PC-3 (cell line): Measurements from ENCODE around the gene WDR7. TPM values are rescaled to one million over a fixed set of nuclear protein-coding genes. Genes with fewer than 3 reads are reported as not detected.

Source experiments
- ATAC-seq: fragments of 200-7000 bp; cut with Tn5 transposase; 2 replicates; pipeline ENCODE4 v1.9.1; 2020; ENCODE audit warnings: mild to moderate bottlenecking, moderate library complexity
- BruUV-seq: library from RNA; stranded (reverse); fragments of 400-500 nt; replicated peaks from 2 replicates; lab custom pipeline; 2021; lab: Mats Ljungman, UMichigan
- CTCF ChIA-PET: fragments of 300-600 bp; sonication (Branson Sonifier 250); formaldehyde crosslinking; loops from one replicate; lab custom pipeline; 2022; ENCODE audit warnings: antibody characterized with exemption; lab: Charles Lee
- POLR2A ChIA-PET: fragments of 300-600 bp; sonication (Branson Sonifier 250); formaldehyde crosslinking; loops from one replicate; lab custom pipeline; 2022; ENCODE audit warnings: antibody characterized with exemption; ENCODE audit not compliant: unreplicated experiment; lab: Charles Lee
- DNase-seq: peaks from one replicate; pipeline ENCODE4 v3.0.0-alpha.2; 2015
- H2AFZ ChIP-seq: fragments of 300-600 bp; sonication (generic); 2 replicates; pipeline ENCODE4 v1.6.0; 2016; ENCODE audit warnings: antibody characterized with exemption, low read length
- H3F3A ChIP-seq: fragments of 300-600 bp; sonication (generic); one replicate; pipeline ENCODE4 v1.6.0; 2017; ENCODE audit warnings: antibody characterized with exemption, low read length, control low read depth, mild to moderate bottlenecking; ENCODE audit not compliant: unreplicated experiment
- H3K27ac ChIP-seq: fragments of 300-600 bp; sonication (generic); 2 replicates; pipeline ENCODE4 v1.5.1; 2016; ENCODE audit warnings: mild to moderate bottlenecking, low read length
- H3K27me3 ChIP-seq: fragments of 300-600 bp; sonication (generic); 2 replicates; pipeline ENCODE4 v1.6.1; 2016; ENCODE audit warnings: low read length, mixed read lengths
- H3K36me3 ChIP-seq: fragments of 300-600 bp; sonication (generic); 2 replicates; pipeline ENCODE4 v1.6.1; 2016; ENCODE audit warnings: low read depth, mixed run types, low read length, mixed read lengths
- H3K4me1 ChIP-seq: fragments of 300-600 bp; sonication (generic); 2 replicates; pipeline ENCODE4 v1.5.1; 2016; ENCODE audit warnings: low read length; ENCODE audit not compliant: insufficient read depth
- H3K4me2 ChIP-seq: fragments of 300-600 bp; sonication (generic); 2 replicates; pipeline ENCODE4 v1.6.0; 2016; ENCODE audit warnings: low read length
- H3K4me3 ChIP-seq: fragments of 300-600 bp; sonication (generic); 2 replicates; pipeline ENCODE4 v1.5.1; 2016; ENCODE audit warnings: mild to moderate bottlenecking, low read length, mixed read lengths
- H3K79me2 ChIP-seq: fragments of 300-600 bp; sonication (generic); 2 replicates; pipeline ENCODE4 v1.6.1; 2017; ENCODE audit warnings: low read length, mixed read lengths
- H3K9ac ChIP-seq: fragments of 300-600 bp; sonication (generic); 2 replicates; pipeline ENCODE4 v1.6.0; 2016; ENCODE audit warnings: mild to moderate bottlenecking, low read length
- H3K9me2 ChIP-seq: fragments of 300-600 bp; sonication (generic); replicated peaks from 2 replicates; pipeline ENCODE4 v1.6.1; 2016; ENCODE audit warnings: mixed run types, low read length, mixed read lengths
- H3K9me3 ChIP-seq: fragments of 300-600 bp; sonication (generic); 2 replicates; pipeline ENCODE4 v1.6.1; 2016; ENCODE audit warnings: low read length, mixed read lengths
- H4K20me1 ChIP-seq: fragments of 300-600 bp; sonication (generic); 2 replicates; pipeline ENCODE4 v1.6.1; 2016; ENCODE audit warnings: low read length, mixed read lengths
- EZH2 ChIP-seq: fragments of 300-600 bp; sonication (generic); IDR thresholded peaks from one replicate; pipeline ENCODE4 v1.6.1; 2017; ENCODE audit warnings: antibody characterized with exemption, mild to moderate bottlenecking, low read length; ENCODE audit not compliant: unreplicated experiment
- EZH2phosphoT487 ChIP-seq: fragments of 300-600 bp; sonication (generic); IDR thresholded peaks from 2 replicates; pipeline ENCODE4 v1.6.1; 2018; ENCODE audit warnings: mild to moderate bottlenecking, antibody characterized with exemption, low read length, borderline replicate concordance
- intact Hi-C: fragments of 100-400 bp; cut with micrococcal nuclease; formaldehyde crosslinking; loops from 2 replicates; pipeline ENCODE4 v1.9.0; 2023
- total RNA-seq: library from RNA; depleted of rRNA; stranded (reverse); fragments of >200 nt; gene quantifications from 2 replicates; pipeline ENCODE4 v1.2.3, GENCODE V29; 2014
- TF ChIP-seq, protein P1 (sequence below): fragments of 300-600 bp; sonication (generic); conservative IDR thresholded peaks from 2 replicates; pipeline ENCODE4 v1.5.1; 2017; ENCODE audit warnings: antibody characterized with exemption, low read depth, mild to moderate bottlenecking, low read length

Gene WDR7
- total RNA-seq, 1 experiment from 2014 or later = 16.0 TPM

GRCh38 chr18:57050310-57050949 is 399.3 kb downstream of the WDR7 start:
- ChIA-PET CTCF (no interaction called here), POLR2A (no interaction called here)
- no peak overlapping the region for H3K4me2 ChIP-seq
- H3K4me1 ChIP-seq = no peaks in the 10 kb centered on the region
- no peak for ATAC-seq
- H3F3A ChIP-seq = no peaks in the 10 kb centered on the region
- H3K9me3 ChIP-seq = no peaks in the 10 kb centered on the region
- DNase-seq = no peak
- BruUV-seq = no TSS peak
- no peak overlapping the region for H3K27ac ChIP-seq
- no peaks in the 10 kb centered on the region for H3K27me3 ChIP-seq
- no peak overlapping the region for H3K4me3 ChIP-seq
- H3K79me2 ChIP-seq = no peaks in the 10 kb centered on the region
- H2AFZ ChIP-seq = no peak overlapping the region
- H3K9ac ChIP-seq = no peak overlapping the region
- no peaks in the 10 kb centered on the region for H4K20me1 ChIP-seq
- intact Hi-C loops = no loop called here
- TF ChIP-seq EZH2phosphoT487 (no peak), EZH2 (no peak)
- TF ChIP-seq, protein P1, sequence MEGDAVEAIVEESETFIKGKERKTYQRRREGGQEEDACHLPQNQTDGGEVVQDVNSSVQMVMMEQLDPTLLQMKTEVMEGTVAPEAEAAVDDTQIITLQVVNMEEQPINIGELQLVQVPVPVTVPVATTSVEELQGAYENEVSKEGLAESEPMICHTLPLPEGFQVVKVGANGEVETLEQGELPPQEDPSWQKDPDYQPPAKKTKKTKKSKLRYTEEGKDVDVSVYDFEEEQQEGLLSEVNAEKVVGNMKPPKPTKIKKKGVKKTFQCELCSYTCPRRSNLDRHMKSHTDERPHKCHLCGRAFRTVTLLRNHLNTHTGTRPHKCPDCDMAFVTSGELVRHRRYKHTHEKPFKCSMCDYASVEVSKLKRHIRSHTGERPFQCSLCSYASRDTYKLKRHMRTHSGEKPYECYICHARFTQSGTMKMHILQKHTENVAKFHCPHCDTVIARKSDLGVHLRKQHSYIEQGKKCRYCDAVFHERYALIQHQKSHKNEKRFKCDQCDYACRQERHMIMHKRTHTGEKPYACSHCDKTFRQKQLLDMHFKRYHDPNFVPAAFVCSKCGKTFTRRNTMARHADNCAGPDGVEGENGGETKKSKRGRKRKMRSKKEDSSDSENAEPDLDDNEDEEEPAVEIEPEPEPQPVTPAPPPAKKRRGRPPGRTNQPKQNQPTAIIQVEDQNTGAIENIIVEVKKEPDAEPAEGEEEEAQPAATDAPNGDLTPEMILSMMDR = no peak
- H3K9me2 ChIP-seq = no peaks in the 10 kb centered on the region
- no peaks in the 10 kb centered on the region for H3K36me3 ChIP-seq

DNA sequence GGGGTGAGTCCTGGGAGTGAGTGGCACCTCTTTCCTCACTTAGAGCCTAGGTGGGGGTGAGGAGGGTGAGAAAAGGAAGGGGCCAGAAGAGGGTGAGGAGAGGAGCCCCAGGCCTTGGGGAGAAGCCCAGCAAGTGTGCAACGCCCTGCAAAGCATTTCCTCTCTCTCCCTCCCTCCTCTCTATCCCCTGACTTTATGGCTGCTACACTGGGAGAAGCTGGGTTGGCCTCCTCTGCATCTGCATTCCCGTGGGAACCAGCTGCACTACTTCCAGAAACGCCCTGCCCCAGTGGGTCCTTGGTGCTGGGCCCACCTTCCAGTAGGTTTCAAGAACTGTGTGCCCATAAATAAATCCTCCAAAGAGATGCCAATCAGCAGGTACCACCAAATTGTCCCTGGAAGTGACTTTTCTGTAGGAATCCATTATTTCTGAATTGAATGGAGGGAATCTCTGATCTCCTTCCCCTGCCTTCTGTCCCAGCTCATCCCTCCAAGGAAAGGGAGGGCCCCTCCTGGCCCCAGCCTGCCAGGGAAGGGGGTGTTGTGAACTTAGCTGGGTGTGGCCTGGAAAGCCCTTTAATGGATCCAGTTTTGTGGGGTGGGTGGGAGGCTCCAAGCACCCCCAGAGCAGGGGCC is 400.0 kb downstream of the WDR7 start:
- H3K27me3 ChIP-seq = no peaks in the 10 kb centered on the region
- H3K4me2 ChIP-seq = no peak overlapping the region
- H2AFZ ChIP-seq = no peak overlapping the region
- no peak overlapping the region for H3K9ac ChIP-seq
- no peaks in the 10 kb centered on the region for H4K20me1 ChIP-seq
- H3K36me3 ChIP-seq = no peaks in the 10 kb centered on the region
- intact Hi-C loops = no loop called here
- no peaks in the 10 kb centered on the region for H3F3A ChIP-seq
- H3K4me1 ChIP-seq = no peaks in the 10 kb centered on the region
- no peak overlapping the region for H3K27ac ChIP-seq
- no peaks in the 10 kb centered on the region for H3K9me2 ChIP-seq
- DNase-seq (no peak), ATAC-seq (no peak)
- ChIA-PET POLR2A (no interaction called here), CTCF (no interaction called here)
- H3K79me2 ChIP-seq = no peaks in the 10 kb centered on the region
- TF ChIP-seq EZH2 = no peak
- TF ChIP-seq, protein P1 = no peak
- no peak overlapping the region for H3K4me3 ChIP-seq
- no TSS peak for BruUV-seq
- H3K9me3 ChIP-seq = no peaks in the 10 kb centered on the region

DNA sequence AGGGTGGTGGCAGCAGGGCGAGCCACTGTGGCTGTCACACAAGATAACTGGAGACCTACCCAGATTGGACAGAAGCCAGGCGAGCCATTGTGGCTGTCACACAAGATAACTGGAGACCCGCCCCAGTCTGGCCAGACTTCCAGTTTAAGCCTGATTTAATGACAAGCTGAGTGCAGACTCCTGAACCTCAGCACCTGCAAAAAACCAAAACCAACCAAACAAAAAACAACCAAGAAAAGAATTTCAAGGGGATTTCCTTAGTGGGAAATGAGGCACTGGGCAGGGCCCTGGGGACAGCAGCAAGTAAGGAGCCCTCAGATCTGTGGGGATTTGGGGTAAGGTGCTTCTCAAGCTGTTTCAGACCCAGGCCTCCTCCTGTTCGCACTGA is 400.5 kb downstream of the WDR7 start:
- Histone ChIP-seq H3K27ac (no peak overlapping the region), H3K9me2 (no peaks in the 10 kb centered on the region), H3K79me2 (no peaks in the 10 kb centered on the region), H3F3A (no peaks in the 10 kb centered on the region), H2AFZ (no peak overlapping the region), H3K36me3 (no peaks in the 10 kb centered on the region), H4K20me1 (no peaks in the 10 kb centered on the region), H3K9ac (no peak overlapping the region), H3K4me2 (no peak overlapping the region), H3K4me1 (no peaks in the 10 kb centered on the region), H3K27me3 (no peaks in the 10 kb centered on the region), H3K4me3 (no peak overlapping the region), H3K9me3 (no peaks in the 10 kb centered on the region)
- CTCF ChIA-PET = no interaction called here
- BruUV-seq = no TSS peak
- DNase-seq = no peak
- POLR2A ChIA-PET = no interaction called here
- no peak for ATAC-seq
- TF ChIP-seq EZH2 = no peak
- TF ChIP-seq EZH2phosphoT487 = no peak
- TF ChIP-seq, protein P1 = no peak
- intact Hi-C loops = no loop called here
